Breast epithelium (tissue), 3 donors: ENCODE results near the gene DAB2IP.

ENCODE experiments used
- POLR2A ChIP-seq: fragments of 450-650 bp; IDR thresholded peaks from one replicate; pipeline ENCODE4 v1.6.1; 2016; ENCODE audit warnings: antibody characterized with exemption, mild to moderate bottlenecking, moderate library complexity
- POLR2AphosphoS5 ChIP-seq, 3 donors: sonication (generic); formaldehyde crosslinking; IDR thresholded peaks; one replicate each; pipeline ENCODE4 v1.6.1; 2017; ENCODE audit warnings: antibody characterized with exemption in 3 of 3
- TF ChIP-seq, protein P1 (sequence below), 3 donors: fragments of 450-650 bp; IDR thresholded peaks; one replicate each; pipeline ENCODE4 v1.5.1; 2016 to 2017; ENCODE audit warnings: antibody characterized with exemption in 3 of 3, mild to moderate bottlenecking in 3 of 3, moderate library complexity in 3 of 3

DNA sequence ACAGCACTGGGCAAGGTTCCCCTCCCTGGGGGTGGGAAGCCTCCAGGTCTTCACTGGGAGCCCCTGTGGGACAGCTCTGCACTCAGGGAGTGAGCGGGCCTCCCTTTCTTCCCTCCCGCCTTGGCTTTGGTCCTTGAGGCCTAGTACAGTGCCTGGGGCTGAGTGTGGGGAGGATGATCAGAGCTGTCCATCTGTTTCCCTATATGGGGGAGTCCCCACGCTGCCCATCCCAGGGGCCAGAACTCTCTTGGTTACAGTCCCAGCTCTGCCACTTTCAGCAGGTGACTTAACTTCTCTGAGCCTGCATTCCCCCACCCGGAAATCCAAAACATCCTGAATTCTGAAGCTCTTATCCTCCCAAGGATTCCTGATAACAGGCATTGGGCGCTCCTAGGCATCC lies 42.6 kb downstream of the DAB2IP start:
- TF ChIP-seq, protein P1, sequence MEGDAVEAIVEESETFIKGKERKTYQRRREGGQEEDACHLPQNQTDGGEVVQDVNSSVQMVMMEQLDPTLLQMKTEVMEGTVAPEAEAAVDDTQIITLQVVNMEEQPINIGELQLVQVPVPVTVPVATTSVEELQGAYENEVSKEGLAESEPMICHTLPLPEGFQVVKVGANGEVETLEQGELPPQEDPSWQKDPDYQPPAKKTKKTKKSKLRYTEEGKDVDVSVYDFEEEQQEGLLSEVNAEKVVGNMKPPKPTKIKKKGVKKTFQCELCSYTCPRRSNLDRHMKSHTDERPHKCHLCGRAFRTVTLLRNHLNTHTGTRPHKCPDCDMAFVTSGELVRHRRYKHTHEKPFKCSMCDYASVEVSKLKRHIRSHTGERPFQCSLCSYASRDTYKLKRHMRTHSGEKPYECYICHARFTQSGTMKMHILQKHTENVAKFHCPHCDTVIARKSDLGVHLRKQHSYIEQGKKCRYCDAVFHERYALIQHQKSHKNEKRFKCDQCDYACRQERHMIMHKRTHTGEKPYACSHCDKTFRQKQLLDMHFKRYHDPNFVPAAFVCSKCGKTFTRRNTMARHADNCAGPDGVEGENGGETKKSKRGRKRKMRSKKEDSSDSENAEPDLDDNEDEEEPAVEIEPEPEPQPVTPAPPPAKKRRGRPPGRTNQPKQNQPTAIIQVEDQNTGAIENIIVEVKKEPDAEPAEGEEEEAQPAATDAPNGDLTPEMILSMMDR (IDR thresholded peaks at IDR 0.05): no peak
- no peak for TF ChIP-seq POLR2AphosphoS5 (IDR thresholded peaks at IDR 0.05)
- no peak for TF ChIP-seq POLR2A
